HepG2 (cell line): ENCODE measurements around the gene RTBDN. TPM values are rescaled to one million over a fixed set of nuclear protein-coding genes. Genes with fewer than 3 reads are reported as not detected.

Source experiments
- HNRNPLL ChIP-seq: fragments of 200-400 bp; formaldehyde crosslinking; IDR thresholded peaks from 2 replicates; pipeline ENCODE4 v1.6.1; 2017; ENCODE audit warnings: mild to moderate bottlenecking, low read depth, low read length; ENCODE audit not compliant: poor library complexity, severe bottlenecking
- MAFG ChIP-seq: sonication (generic); formaldehyde crosslinking; IDR thresholded peaks from 2 replicates; pipeline ENCODE4 v1.5.1; 2020; ENCODE audit warnings: mild to moderate bottlenecking, missing genetic modification reagents
- MATR3 ChIP-seq: sonication (generic); formaldehyde crosslinking; IDR thresholded peaks from 2 replicates; pipeline ENCODE4 v1.4.0; 2020; ENCODE audit warnings: missing genetic modification reagents
- NONO ChIP-seq, 2 experiments: fragments of 450-650 bp in 1 of 2; sonication (generic) in 1 of 2; formaldehyde crosslinking in 1 of 2; IDR thresholded peaks in 1 of 2; conservative IDR thresholded peaks in 1 of 2; 2 replicates each; pipeline versions ENCODE4 v1.6.1 to v1.8.0; 2017 to 2022; ENCODE audit warnings: mild to moderate bottlenecking in 1 of 2, missing genetic modification reagents in 1 of 2, moderate library complexity in 1 of 2
- RFX3 ChIP-seq: IDR thresholded peaks from 2 replicates; pipeline ENCODE4 v1.6.1; 2016; ENCODE audit warnings: missing biosample characterization, missing genetic modification reagents
- RFXAP ChIP-seq: sonication (generic); formaldehyde crosslinking; IDR thresholded peaks from 2 replicates; pipeline ENCODE4 v1.4.0; 2020; ENCODE audit warnings: missing genetic modification reagents, borderline replicate concordance
- SRF ChIP-seq: IDR thresholded peaks from 2 replicates; pipeline ENCODE4 v1.6.1; 2011; ENCODE audit warnings: mild to moderate bottlenecking, low read depth, low read length, moderate library complexity
- TCF12 ChIP-seq, 2 experiments: fragments of 450-650 bp in 1 of 2; sonication (generic) in 1 of 2; formaldehyde crosslinking in 1 of 2; IDR thresholded peaks; 2 replicates each; pipeline versions ENCODE4 v1.6.1 to v1.8.0; 2017 to 2022; ENCODE audit warnings: antibody characterized with exemption in 1 of 2, mild to moderate bottlenecking in 1 of 2, missing genetic modification reagents in 1 of 2, moderate library complexity in 1 of 2
- TFE3 ChIP-seq: IDR thresholded peaks from 2 replicates; pipeline ENCODE4 v1.6.1; 2016
- YY1 ChIP-seq: IDR thresholded peaks from 2 replicates; pipeline ENCODE4 v1.6.1; 2011; ENCODE audit warnings: low read length, low read depth, moderate library complexity, mild to moderate bottlenecking; ENCODE audit not compliant: insufficient read depth, insufficient replicate concordance
- ZNF333 ChIP-seq: sonication (generic); formaldehyde crosslinking; IDR thresholded peaks from 2 replicates; pipeline ENCODE4 v1.4.0; 2020; ENCODE audit warnings: mild to moderate bottlenecking, missing genetic modification reagents, borderline replicate concordance
- ZNF446 ChIP-seq: sonication (generic); formaldehyde crosslinking; IDR thresholded peaks from 2 replicates; pipeline ENCODE4 v1.5.0; 2020; ENCODE audit warnings: mild to moderate bottlenecking, missing genetic modification reagents
- ZNF574 ChIP-seq: sonication (generic); formaldehyde crosslinking; IDR thresholded peaks from 2 replicates; pipeline ENCODE4 v1.4.0; 2020; ENCODE audit warnings: missing genetic modification reagents
- ZNF710 ChIP-seq: sonication (generic); formaldehyde crosslinking; IDR thresholded peaks from 2 replicates; pipeline ENCODE4 v1.5.0; 2020; ENCODE audit warnings: mild to moderate bottlenecking, missing genetic modification reagents, borderline replicate concordance
- ZNF841 ChIP-seq: sonication (generic); formaldehyde crosslinking; IDR thresholded peaks from 2 replicates; pipeline ENCODE4 v1.8.1; 2023; ENCODE audit warnings: missing genetic modification reagents, borderline replicate concordance
- polyA plus RNA-seq, 8 experiments: library from polyadenylated mRNA; depleted of rRNA in 3 of 8; stranded (reverse) in 7 of 8; unstranded in 1 of 8; fragments of >200 nt; fragmentation: Illumina TruSeq in 4 of 8; extraction: Trizol in 4 of 8; gene quantifications; 2 replicates each; pipeline versions ENCODE4 v1.2.1 to v1.2.3, GENCODE V29; 2011 to 2016; ENCODE audit warnings: low read depth in 4 of 8, missing spikeins in 1 of 8, mixed read lengths in 1 of 8; ENCODE audit not compliant: insufficient read depth in 1 of 8
- total RNA-seq, 5 experiments: library from RNA; depleted of rRNA; stranded (reverse); fragments of >200 nt; fragmentation: Illumina TruSeq; extraction: Trizol; gene quantifications; 2 replicates each; pipeline ENCODE4 v1.2.3, GENCODE V29; 2016; ENCODE audit warnings: low read depth in 1 of 5
- TF ChIP-seq, protein P1 (sequence below), 2 experiments: fragments of 450-650 bp in 1 of 2; sonication (generic) in 1 of 2; formaldehyde crosslinking; IDR thresholded peaks; 2 replicates each; pipeline versions ENCODE4 v1.5.0 to v1.8.0; 2020 to 2022; ENCODE audit warnings: mild to moderate bottlenecking in 1 of 2, missing genetic modification reagents in 1 of 2
- TF ChIP-seq, protein P2 (sequence below): sonication (generic); formaldehyde crosslinking; IDR thresholded peaks from 2 replicates; pipeline ENCODE4 v1.4.0; 2020; ENCODE audit warnings: missing genetic modification reagents

RTBDN gene
- total and polyA plus RNA-seq, 2 of the 13 experiments (the other 11 are each of a cell fraction or from before 2014, with no cell fraction given): 0.27 to 0.48 TPM

DNA sequence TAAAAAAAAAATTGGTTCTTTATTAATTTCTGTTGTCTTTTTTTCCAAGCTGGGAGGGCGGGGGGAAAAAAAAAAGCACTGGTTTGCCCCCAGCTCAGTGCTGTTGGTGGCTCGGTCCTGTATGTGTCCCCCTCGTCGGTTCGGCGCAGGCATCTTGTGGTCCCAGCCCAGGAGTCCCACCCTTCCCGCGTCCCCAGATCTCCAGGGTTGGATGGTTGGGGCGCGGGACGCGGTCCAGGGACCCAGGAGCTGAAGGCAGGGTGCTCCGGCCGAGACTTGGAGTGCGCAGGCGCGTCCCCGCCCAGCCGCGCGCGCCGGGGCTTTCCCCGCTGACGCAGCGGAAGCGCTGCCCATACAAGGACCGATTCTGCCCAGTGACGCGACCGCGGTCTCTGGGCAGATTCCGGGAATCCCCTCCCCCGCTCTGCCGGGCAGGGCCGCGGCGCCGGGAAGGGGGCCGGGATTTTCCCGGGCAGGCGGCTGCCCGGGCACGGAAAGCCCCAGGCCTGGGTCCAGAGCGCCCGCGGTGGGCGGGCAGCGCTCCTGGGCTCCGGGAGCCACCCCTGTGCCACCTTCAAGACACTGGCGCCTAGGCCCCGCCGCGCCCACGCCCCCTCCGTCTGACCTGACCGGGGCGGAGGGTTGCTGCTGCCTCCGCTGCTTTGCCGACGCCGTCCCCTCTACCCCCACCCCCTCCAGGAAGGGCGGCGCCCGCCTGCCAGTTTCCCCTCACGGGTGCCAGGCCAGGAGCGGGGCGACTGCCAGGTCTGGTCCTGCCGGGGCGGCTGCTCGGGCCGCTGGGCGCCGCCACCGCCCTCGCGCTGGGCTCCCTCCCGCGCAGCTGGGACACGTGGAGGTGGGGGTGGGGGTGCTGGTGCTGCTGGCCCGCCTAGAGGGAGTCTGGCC lies 40.8 kb downstream of the RTBDN start (continued):
- 0 out of 2 replicates have a peak, but pooled peaks have one; percentile 72 for TF ChIP-seq ZNF841 (CRISPR knock-in tag)
- TF ChIP-seq ZNF446 (CRISPR knock-in tag): 0 out of 2 replicates have a peak, but pooled peaks have one; percentile 50
- TF ChIP-seq YY1: peak; percentile 12
- no peak for TF ChIP-seq RFX3 (CRISPR knock-in tag)
- TF ChIP-seq ZNF574 (CRISPR knock-in tag): peak; percentile 66
- no peak for TF ChIP-seq ZNF710 (CRISPR knock-in tag)
- TF ChIP-seq TFE3 (CRISPR knock-in tag): 0 out of 2 replicates have a peak, but pooled peaks have one; percentile 53
- peak; percentile 99 for TF ChIP-seq RFXAP (CRISPR knock-in tag)
- TF ChIP-seq TCF12 (IDR thresholded peaks at IDR 0.05): no peak
- TF ChIP-seq TCF12 (CRISPR knock-in tag; IDR thresholded peaks at IDR 0.05): peak; percentile 57; the same call in 1 of the 2 replicates
- TF ChIP-seq, protein P1, sequence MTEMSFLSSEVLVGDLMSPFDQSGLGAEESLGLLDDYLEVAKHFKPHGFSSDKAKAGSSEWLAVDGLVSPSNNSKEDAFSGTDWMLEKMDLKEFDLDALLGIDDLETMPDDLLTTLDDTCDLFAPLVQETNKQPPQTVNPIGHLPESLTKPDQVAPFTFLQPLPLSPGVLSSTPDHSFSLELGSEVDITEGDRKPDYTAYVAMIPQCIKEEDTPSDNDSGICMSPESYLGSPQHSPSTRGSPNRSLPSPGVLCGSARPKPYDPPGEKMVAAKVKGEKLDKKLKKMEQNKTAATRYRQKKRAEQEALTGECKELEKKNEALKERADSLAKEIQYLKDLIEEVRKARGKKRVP (CRISPR knock-in tag; IDR thresholded peaks at IDR 0.05): peak in 1 of 2 experiments; percentile 36; a peak in 1 of 4 replicates
- TF ChIP-seq, protein P2, sequence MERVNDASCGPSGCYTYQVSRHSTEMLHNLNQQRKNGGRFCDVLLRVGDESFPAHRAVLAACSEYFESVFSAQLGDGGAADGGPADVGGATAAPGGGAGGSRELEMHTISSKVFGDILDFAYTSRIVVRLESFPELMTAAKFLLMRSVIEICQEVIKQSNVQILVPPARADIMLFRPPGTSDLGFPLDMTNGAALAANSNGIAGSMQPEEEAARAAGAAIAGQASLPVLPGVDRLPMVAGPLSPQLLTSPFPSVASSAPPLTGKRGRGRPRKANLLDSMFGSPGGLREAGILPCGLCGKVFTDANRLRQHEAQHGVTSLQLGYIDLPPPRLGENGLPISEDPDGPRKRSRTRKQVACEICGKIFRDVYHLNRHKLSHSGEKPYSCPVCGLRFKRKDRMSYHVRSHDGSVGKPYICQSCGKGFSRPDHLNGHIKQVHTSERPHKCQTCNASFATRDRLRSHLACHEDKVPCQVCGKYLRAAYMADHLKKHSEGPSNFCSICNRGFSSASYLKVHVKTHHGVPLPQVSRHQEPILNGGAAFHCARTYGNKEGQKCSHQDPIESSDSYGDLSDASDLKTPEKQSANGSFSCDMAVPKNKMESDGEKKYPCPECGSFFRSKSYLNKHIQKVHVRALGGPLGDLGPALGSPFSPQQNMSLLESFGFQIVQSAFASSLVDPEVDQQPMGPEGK: peak; percentile 64
- TF ChIP-seq ZNF333 (CRISPR knock-in tag): peak; percentile 74; the same call in 1 of the 2 replicates
- TF ChIP-seq NONO (IDR thresholded peaks at IDR 0.05): no peak
- peak; percentile 59 for TF ChIP-seq NONO (CRISPR knock-in tag; conservative IDR thresholded peaks at IDR 0.05)
- TF ChIP-seq MATR3 (CRISPR knock-in tag): no peak
- no peak for TF ChIP-seq MAFG
- TF ChIP-seq HNRNPLL: peak; percentile 48
- TF ChIP-seq SRF: peak; percentile 100
